Mucosa of gallbladder (tissue), 1 donor: Measurements from ENCODE around the gene ZNF609. TPM values are rescaled to one million over a fixed set of nuclear protein-coding genes. Genes with fewer than 3 reads are reported as not detected.
"Not testable (repeated sequence)": the region's sequence is repeated elsewhere in the genome, so short reads cannot be mapped to it uniquely, and the experiment has no call there.

Experiments
- DNase-seq: peaks from one replicate; pipeline ENCODE4 v3.0.0-alpha.2; 2020; ENCODE audit warnings: low spot score
- total RNA-seq: library from RNA; stranded (reverse); gene quantifications from one replicate; pipeline ENCODE4 v1.2.1, GENCODE V29; 2021
- donor health status: DM: no; HTN: no; CAD: no.

The ZNF609 gene
- total RNA-seq, 1 donor from 2014 or later, result 36.3 TPM

DNA sequence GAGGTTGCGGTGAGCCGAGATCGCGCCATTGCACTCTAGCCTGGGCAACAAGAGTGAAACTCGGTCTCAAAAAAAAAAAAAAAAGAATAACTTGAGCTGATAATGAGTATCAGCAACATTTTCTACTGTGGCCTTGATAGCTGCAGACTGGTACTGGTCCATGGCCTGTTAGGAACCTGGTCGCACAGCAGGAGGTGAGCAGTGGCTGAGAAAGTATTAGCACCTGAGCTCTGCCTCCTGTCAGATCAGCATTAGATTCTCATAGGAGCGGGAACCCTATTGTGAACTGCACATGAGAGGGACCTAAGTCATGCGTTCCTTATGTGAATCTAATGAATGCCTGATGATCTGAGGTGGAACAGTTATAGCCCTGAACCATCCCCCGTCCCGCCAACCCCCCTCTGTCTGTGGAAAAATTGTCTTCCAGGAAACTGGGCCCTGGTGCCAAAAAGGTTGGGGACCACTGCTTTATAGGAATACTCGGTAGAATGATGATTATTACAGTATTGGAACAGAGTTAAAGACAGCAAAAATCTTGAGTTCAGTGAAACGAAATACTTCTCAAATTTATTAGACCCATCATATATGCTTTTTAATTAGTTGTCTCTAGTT lies 126.0 kb downstream of the ZNF609 start:
- DNase-seq, result no peak

DNA sequence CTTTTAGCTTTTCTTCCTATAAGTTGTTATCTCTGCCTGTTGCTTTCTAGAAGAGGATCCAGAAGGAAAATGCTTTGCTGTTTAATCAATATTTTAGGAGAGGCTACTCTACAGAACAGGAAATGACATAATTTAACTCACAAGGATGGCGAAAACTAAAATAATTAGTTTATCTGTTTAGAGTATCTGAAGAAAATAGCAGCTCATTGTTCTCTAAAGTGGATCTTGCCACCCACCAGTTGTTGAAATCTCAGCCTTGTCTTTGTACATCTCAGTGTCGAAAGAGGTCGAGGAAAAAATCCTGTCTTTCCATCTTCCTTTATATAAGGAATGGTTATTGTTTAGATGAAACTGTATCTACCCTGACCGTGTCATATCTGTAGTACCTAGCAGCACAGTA lies 126.6 kb downstream of the ZNF609 start:
- no peak for DNase-seq

DNA sequence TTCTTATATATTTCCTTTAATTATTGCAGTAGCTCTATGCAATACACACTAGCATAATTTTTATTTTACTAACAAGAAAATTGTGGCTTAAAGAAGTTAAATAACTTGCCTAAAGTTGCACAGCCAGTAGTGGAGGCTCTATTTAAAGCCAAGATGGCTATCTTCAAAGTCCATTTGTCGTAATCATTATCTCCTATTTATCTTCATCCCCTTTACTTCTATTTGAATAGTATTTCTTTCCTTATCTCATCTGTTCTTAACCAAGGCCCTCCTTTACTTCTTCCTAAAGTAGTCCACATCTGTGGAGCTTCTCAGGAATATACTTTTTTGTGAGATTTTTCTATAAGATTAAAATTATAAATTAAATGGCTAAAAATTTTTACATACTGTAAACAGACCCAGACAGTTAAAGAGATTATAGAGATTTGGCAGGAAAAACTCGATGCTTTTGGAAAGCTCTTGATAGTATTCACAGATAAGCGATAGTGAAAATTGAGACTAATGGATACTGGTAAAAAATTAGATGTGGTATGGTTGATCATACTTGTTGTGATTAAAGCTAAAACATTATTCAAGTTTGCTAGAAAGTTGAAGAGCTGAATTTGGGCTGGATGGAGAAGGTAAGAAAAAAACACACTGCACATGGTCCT lies 129.2 kb downstream of the ZNF609 start:
- no peak for DNase-seq

DNA sequence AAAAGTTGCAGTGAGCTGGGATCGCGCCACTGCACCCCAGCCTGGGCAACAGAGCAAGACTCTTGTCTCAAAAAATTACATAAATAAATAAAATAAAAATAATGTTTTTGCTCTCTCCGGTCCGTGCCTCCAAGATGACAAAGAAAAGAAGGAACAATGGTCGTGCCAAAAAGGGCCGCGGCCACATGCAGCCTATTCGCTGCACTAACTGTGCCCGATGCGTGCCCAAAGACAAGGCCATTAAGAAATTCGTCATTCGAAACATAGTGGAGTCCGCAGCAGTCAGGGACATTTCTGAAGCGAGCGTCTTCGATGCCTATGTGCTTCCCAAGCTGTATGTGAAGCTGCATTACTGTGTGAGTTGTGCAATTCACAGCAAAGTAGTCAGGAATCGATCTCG lies 132.5 kb downstream of the ZNF609 start:
- not testable (repeated sequence) for DNase-seq

DNA sequence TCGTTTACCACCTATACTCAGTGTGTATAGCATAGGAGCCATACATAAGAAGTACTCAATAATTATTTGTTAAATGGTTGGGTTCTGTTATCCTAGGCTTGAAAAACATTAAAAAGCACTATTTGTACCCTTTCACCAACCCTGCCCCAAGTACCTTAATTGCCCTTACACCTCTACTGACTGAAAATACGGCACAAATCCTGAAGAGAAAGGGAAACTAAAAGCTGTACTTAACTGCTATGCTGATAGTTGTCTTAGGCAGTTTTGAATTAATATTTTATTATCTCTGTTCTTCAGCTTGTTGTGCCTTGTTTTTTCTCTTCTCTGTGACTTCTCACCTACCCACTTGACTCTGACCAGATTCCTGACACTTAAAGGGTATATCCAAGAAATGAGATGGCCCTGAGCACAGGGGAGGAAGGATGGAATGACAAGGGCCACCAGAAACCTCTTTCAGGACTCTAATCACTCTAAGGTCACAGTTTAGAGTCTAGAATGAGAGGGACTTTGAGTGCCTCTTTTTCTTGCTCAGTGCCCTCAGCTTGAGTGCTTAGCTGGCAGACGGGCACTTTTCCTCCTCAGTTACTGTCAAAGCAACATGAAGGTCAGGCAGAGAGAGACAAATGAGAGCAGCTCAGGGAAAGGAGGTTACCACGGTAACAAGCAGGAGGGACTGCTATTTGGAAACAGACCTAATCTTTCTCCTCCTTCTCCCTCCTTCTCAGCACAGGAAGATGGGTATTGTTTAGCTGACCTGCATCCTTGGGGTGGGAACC lies 136.5 kb downstream of the ZNF609 start:
- DNase-seq, result no peak

DNA sequence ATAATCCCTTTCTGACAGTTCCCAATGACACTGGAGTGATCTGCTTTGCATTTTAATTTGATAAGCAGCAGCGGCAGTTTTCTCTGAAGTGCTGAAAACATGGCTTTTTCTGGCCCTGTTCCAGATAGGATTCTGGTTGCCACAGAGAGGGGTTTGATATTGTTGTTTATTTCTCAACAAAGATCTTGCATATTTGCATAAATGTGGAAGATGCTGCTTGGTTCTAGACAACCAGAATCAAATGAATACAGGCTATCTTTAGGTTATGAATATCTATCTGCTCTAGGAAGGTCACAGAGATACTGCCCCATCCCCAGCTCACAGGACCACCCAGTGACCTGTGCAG lies 137.1 kb downstream of the ZNF609 start:
- no peak for DNase-seq

DNA sequence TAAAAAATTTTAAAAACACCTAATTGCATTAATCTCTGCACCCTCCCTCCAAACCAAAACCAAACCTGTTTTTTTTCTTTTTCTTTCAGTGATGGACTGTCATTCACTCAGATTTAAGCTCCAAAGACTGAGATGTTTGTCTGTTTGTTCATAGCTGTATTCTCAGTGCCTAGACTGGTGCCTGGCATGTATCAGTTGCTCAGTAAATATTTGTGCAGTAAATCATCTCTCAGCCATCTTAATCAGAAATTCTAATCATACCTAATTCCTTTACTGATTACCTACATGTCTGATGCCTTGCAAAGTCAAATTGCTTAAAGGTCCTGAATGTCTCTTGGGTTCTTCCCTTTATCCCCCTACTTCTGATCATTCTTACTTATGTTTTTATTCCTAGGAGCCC lies 138.8 kb downstream of the ZNF609 start:
- no peak for DNase-seq

DNA sequence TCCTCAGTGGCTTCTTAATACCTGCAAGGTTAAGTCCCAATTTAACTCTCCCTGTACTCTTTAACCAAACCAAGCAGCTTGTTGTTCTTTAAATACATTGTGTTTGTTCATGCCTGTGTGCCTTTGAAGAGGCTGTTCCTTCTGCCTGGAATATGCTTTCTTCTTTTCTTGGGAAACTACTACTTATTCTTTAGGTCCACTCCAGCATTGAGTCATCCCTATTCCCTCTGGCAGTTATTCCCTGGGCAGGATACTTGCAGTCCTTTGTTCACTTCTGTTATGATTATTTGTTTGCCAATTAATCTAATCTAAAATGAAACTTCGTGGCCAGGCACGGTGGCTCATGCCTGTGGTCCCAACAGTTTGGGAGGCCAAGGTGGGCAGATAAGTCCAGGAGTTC lies 139.3 kb downstream of the ZNF609 start:
- no peak for DNase-seq

DNA sequence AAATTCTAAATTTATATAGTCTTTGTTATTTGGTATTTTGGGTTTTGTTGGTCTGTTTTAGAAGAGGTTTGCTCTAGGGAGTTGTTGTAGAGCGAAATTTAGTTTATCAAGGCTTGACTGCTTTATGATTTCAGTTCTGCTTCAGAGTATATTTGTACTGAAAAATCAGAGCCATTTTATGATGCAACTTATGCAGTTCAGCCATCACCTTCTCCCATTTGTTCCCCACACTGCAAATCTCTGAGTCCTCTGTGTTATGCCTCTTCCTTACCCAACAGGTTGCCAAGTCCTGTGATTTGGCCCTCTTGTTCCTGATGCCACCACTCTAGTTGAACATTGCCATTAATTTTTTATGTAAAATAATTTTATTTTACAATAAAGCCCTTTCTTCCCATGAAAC lies 140.4 kb downstream of the ZNF609 start:
- no peak for DNase-seq

DNA sequence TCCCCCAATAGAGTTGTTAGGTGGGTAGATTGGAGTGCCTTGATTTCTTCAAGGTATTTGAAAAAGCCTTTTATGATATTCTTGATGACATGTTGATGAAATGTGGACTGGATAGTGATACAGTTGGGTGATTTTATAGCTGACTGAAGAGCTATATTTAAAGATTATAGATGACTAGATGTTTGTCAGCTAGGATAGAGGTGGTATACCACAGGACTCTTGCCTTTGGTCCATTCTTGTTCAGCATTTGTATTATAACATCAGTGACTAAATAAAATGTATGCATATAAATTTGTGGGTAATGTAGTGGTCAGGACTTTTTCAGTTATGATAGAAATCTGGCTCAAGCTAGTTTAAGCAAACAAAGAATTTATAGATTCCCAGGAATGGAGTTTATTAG lies 143.9 kb downstream of the ZNF609 start:
- no peak for DNase-seq

DNA sequence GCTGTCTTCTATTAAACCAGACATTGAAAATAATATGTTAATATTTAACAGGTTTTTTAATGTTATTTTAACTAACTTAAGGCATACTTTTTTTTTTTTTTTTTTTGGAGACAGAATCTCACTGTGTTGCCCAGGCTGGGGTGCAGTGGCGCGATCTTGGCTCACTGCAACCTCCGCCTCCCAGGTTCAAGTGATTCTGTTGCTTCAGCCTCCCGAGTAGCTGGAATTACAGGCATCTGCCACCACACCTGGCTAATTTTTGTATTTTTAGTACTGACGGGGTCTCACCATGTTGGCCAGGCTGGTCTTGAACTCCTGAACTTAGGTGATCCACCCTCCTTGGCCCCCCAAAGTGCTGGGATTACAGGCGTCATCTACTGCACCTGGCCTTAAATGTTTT lies 147.0 kb downstream of the ZNF609 start:
- DNase-seq, result not testable (repeated sequence)

DNA sequence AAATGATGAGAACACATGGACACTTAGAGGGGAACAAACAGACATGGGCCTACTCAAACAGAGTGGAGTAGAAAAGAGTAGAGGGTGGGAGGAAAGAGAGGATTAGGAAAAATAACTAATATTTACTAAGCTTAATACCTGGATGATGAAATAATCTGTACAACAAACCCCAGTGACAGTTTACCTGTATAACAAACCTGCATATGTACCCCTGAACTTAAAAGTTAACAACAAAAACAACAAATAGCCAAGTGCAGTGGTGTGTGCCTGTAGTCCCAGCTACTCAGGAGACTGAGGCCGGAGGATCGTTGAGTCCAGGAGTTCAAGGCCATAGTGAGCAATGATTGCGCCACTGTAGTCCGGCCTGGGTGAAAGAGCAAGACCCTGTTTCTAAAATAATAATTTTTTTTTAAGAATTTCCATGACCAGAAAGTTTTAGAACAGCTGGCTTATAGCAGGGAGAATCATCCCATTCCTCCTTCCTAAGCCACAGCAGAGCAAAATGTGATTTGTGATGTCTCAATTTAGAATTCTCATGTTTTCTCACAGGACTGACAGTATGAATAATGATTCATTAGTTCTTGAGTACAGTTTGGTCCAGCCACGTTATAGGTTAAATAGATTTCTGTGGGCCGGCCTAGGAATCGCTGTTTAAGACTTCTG lies 150.0 kb downstream of the ZNF609 start:
- DNase-seq, result no peak

DNA sequence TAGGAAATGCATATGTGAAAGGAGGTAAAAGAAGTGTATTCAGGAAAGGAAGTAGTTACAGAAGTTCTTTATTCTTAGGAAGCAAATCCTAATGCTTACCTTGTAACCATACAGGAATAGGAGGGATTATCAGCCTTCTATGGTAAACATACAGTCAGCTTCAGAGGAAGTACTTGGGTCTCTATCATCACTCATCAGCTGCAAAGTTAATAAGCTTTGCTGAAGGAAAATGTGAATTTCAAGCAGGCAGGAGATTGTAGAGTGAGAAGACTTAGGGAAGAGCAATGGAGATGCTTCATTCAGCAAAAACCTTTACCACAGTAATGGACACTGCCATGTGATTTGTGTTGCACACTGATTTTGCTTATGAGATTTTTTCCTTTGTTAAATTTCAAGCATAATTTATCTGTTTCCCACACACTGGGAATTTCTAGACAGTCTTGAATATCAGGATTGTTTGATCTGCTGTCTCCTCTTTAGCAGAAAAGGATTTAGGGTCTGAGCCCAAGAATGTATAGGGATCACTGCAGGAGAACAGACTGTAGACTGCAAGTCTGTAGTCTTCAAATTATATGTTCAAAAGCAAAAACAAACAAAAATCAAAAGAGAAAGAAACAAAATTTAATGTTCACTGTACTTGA lies 150.8 kb downstream of the ZNF609 start:
- no peak for DNase-seq

DNA sequence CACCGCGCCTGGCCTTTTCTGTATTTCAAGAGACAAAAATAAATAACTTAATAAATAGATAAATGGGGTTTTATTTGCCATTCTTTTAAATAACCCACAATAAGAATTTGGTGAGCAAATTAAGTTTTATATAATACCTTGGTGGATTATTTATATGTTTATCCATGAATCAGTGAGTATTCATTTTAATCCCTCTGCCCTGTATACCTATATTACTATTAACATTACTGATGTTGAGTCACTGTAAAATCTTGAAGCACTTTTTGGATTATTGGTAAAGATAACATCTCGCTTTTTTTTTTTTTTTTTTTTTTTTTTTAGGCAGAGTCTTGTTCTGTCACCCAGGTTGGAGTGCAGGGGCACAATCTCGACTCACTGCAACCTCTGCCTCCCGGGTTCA lies 154.1 kb downstream of the ZNF609 start:
- DNase-seq, result no peak

DNA sequence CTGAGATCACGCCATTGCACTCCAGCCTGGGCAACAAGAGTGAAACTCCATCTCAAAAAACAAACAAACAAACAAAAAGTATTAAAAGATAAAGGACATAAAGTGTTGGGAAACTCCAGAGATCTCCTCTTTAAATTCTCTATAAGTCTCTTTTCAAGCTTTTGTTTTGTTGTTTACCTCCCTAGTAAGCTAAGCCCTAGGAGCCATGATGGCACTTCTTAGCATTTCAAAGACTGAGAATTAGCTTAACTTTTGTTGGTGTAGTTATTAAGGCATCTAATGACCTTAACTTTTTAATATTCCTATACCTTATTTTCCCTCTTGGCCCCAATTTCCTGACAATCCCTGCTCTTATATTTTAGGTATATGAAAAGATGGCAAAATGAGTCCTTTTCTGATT lies 157.3 kb downstream of the ZNF609 start:
- no peak for DNase-seq

DNA sequence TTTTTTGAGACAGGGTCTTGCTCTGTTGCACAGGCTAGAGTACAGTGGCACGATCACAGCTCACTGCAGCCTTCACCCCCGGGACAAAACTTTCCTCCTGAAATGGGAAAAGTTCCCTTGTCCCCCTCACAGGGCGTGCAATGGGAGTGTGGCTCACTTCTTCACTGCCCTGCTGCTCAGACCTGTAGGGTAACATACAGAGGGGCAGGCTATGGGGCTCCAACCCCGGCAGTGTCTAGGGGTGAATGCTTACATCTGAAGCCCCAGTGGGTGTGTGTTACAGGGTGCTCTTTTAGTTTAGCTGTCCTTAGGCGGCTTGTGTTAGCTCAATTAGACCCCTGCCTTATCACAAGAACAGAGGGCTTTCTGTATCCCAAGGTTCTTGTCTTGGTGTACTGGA lies 157.8 kb downstream of the ZNF609 start:
- DNase-seq, result no peak

DNA sequence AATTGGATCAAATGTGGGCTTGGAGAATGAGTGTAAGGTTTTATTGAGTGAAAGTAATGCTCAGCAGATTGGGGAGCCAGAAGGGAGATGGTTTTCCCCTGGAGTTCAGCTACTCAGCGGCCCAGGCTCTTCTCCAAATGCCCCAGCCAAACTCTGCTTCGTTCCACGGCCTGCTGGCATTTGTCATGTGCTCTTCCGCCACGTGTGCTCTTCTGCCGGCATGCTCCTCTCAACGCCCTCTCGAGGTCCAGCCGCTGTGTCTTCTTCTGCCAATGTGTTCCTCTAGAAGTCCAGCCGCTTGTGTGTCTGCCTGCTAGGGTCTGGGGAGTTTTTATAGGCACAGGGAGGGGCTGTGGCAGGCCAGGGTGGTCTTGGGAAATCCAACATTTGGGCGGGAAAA lies 158.2 kb downstream of the ZNF609 start:
- DNase-seq, result no peak

DNA sequence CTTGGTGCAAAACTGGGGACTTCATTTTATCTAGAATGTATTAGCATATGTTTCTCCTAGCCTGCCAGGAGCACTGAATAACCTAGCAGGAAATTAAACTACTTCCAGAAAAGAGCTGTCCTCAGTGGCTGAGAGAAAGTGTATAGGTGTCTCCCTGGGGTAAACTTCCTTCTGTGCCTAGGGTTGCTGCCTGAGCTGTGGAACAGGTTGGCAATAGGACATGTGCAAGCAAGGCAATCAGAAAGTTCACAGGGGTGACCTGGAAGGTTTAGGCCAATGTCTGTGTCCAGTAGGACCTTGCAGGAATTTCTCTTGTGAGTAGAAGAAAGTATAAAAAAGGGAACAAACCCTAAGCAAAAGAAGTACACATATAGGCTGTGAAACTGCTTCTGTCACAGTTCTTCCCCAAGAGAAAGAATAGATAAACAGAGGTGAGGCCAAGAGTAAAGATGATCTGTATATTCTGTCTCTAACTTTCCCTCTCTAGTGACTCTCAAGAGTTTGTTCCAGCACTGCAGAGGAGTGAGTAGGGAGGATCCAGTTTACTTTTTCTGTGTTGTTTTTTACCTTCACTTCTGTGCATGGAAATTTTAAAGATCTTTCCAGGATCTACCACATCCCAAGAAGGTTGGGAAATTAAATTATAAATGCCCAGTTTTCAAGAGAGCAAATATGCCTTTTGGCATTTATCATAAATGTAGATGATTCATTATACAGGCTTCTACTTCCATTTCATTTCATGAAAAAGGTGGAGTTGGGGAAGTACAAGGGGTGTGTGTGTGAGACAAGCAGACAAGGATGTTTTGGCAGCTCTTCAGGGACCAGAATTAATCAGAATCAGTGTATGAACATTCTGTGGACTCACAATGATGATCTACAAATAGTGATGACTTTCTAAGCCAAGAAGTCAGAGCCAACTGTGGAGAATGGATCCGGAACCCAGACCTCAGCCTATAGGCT lies 159.8 kb downstream of the ZNF609 start:
- DNase-seq, result no peak

DNA sequence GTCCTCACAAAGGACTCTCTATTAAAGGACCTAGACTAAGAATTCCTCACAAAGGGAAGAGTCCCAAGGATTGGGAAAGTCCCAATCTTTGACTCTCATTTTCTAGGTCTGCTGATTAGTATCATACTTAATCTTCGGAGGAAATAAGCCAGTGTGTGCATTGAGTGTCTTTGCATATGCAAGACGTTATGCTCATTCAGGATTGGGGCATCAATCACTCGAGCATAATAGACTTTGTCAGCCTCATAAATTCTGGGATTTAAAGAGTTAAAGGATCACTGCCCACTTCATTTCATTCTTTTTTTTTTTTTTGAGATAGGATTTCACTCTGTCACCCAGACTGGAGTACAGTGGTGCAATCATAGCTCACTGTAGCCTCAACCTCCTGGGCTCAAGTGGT lies 160.7 kb downstream of the ZNF609 start:
- DNase-seq, result no peak

DNA sequence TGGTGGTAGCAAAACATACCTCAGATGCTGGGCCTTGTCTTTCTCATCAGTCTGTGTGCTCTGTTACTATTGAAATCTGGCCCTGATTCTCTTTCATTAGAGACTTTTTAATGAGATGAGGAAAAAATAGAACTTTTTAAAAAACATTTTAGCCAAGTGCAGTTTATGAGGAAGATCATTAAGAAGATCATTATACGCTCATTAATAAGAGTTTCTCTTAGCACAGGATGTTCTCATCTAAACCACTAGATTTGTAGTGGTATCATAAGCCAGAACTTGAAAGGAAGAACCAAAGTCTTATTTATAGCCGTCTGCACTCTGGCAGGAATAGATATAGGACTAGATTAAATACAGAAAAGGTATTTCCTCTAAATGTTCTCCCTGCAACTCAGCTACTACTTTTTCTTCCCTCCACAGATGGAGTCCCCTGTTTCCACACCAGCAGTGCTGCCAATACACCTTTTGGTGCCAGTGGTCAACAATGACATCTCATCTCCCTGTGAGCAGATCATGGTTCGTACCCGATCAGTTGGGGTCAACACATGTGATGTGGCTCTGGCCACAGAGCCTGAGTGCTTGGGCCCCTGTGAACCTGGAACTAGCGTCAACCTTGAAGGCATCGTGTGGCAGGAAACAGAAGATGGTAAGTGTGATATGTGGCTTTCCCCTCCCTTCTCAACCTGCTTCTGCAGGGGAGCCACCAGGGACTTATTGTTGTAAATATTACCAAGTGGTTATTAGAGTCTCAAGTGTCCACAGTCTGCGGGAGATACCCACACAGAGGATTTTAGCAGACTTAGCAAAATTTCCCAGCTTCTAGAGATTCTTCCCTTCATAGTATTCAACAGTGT lies 162.3 kb downstream of the ZNF609 start:
- DNase-seq, result no peak
